HCT116 (cell line): ENCODE measurements around the gene TNFSF8. TPM values are rescaled to one million over a fixed set of nuclear protein-coding genes. Genes with fewer than 3 reads are reported as not detected.
A peak's percentile ranks its signal among the peaks of the same experiment; 100 is the strongest.

Experiments used
- ATAC-seq: fragments of 200-7000 bp; cut with Tn5 transposase; 2 replicates; pipeline ENCODE4 v1.9.1; 2020; ENCODE audit warnings: mild to moderate bottlenecking, moderate library complexity
- BruUV-seq: library from RNA; stranded (reverse); fragments of 400-500 nt; replicated peaks from 2 replicates; lab custom pipeline; 2021; lab: Mats Ljungman, UMichigan
- CTCF ChIA-PET: fragments of 300-600 bp; sonication (Branson Sonifier 250); formaldehyde crosslinking; loops from one replicate; lab custom pipeline; 2021; ENCODE audit warnings: antibody characterized with exemption; lab: Charles Lee
- POLR2A ChIA-PET: fragments of 300-600, 350-600 bp; sonication (Branson Sonifier 250); formaldehyde crosslinking; loops from one replicate; lab custom pipeline; 2021; ENCODE audit warnings: antibody characterized with exemption; lab: Charles Lee
- RAD21 ChIA-PET, 2 experiments: fragments of 300-600 bp; sonication (Branson Sonifier 250); formaldehyde crosslinking; loops; one replicate each; lab custom pipeline; 2023; ENCODE audit warnings: low total read pairs in 2 of 2; ENCODE audit not compliant: uncharacterized antibody in 2 of 2, unreplicated experiment in 2 of 2, low non-redundant PET in 1 of 2; lab: Charles Lee
- DNase-seq: peaks from one replicate; pipeline ENCODE4 v3.0.0-alpha.2; 2010; ENCODE audit warnings: low read depth, low spot score
- H2AFZ ChIP-seq: fragments of 200-600 bp; shearing (Covaris generic), sonication (generic); 2 replicates; pipeline ENCODE4 v1.6.1; 2017; ENCODE audit warnings: low read depth, mixed run types, mixed read lengths, antibody characterized with exemption, low read length; ENCODE audit not compliant: poor library complexity, severe bottlenecking
- H3K27ac ChIP-seq: 2 replicates; pipeline ENCODE4 v1.5.1; 2012; ENCODE audit warnings: low read depth, low read length
- H3K27me3 ChIP-seq: fragments of 200-600 bp; sonication (generic); 2 replicates; pipeline ENCODE4 v1.6.1; 2016; ENCODE audit warnings: mixed run types, low read length, mixed read lengths; ENCODE audit not compliant: insufficient read depth
- H3K36me3 ChIP-seq, 2 experiments: fragments of 200-500 bp in 1 of 2; fragments of 200-600 bp in 1 of 2; sonication (Bioruptor generic) in 1 of 2; sonication (generic) in 1 of 2; 2 replicates each; pipeline versions ENCODE4 v1.5.1 to v1.6.1; 2014 to 2016; ENCODE audit warnings: low read length in 2 of 2, inconsistent platforms in 1 of 2, mixed read lengths in 1 of 2, mixed run types in 1 of 2; ENCODE audit not compliant: insufficient read depth in 2 of 2, control insufficient read depth in 1 of 2
- H3K4me1 ChIP-seq, 2 experiments: fragments of 200-600 bp in 1 of 2; sonication (generic) in 1 of 2; 2 replicates each; pipeline versions ENCODE4 v1.5.1 to v1.6.1; 2012 to 2017; ENCODE audit warnings: low read length in 2 of 2, inconsistent platforms in 1 of 2, mild to moderate bottlenecking in 1 of 2, mixed read lengths in 1 of 2, mixed run types in 1 of 2, moderate library complexity in 1 of 2; ENCODE audit not compliant: insufficient read depth in 2 of 2, control insufficient read depth in 1 of 2
- H3K4me2 ChIP-seq: fragments of 200-600 bp; sonication (generic); 2 replicates; pipeline ENCODE4 v1.6.1; 2017; ENCODE audit warnings: mixed run types, low read length, mixed read lengths
- H3K4me3 ChIP-seq, 2 experiments: fragments of 200-600 bp in 1 of 2; sonication (generic) in 1 of 2; replicated peaks in 1 of 2; 2 replicates each; pipeline ENCODE4 v1.5.1; 2011 to 2016; ENCODE audit warnings: low read length in 2 of 2, control low read depth in 1 of 2, low read depth in 1 of 2, mild to moderate bottlenecking in 1 of 2, mixed read lengths in 1 of 2, mixed run types in 1 of 2
- H3K79me2 ChIP-seq: fragments of 200-600 bp; sonication (generic); 2 replicates; pipeline ENCODE4 v1.6.1; 2017; ENCODE audit warnings: mild to moderate bottlenecking, mixed run types, low read length, moderate library complexity, mixed read lengths; ENCODE audit not compliant: insufficient read depth
- H3K9ac ChIP-seq: fragments of 200-600 bp; sonication (generic); 2 replicates; pipeline ENCODE4 v1.6.1; 2016; ENCODE audit warnings: low read length, mixed read lengths
- H3K9me2 ChIP-seq: fragments of 200-600 bp; sonication (generic), shearing (Covaris generic); 2 replicates; pipeline ENCODE4 v1.6.1; 2017; ENCODE audit warnings: mixed run types, mild to moderate bottlenecking, moderate library complexity; ENCODE audit not compliant: insufficient read depth
- H3K9me3 ChIP-seq, 2 experiments: fragments of 200-500 bp in 1 of 2; fragments of 200-600 bp in 1 of 2; sonication (Bioruptor generic) in 1 of 2; sonication (generic) in 1 of 2; 2 replicates each; pipeline ENCODE4 v1.6.1; 2014 to 2017; ENCODE audit warnings: low read length in 2 of 2, mixed read lengths in 2 of 2, inconsistent platforms in 1 of 2, low read depth in 1 of 2, mild to moderate bottlenecking in 1 of 2, mixed run types in 1 of 2, moderate library complexity in 1 of 2; ENCODE audit not compliant: control insufficient read depth in 1 of 2, insufficient read depth in 1 of 2
- H4K20me1 ChIP-seq: fragments of 200-600 bp; sonication (generic), shearing (Covaris generic); 2 replicates; pipeline ENCODE4 v1.6.1; 2017; ENCODE audit warnings: mixed run types, mild to moderate bottlenecking, moderate library complexity; ENCODE audit not compliant: insufficient read depth
- CBX3 ChIP-seq: IDR thresholded peaks from 2 replicates; pipeline ENCODE4 v1.6.1; 2012; ENCODE audit warnings: low read depth
- CEBPB ChIP-seq: IDR thresholded peaks from 2 replicates; pipeline ENCODE4 v1.6.1; 2012; ENCODE audit warnings: low read depth
- CTCF ChIP-seq, 3 experiments: fragments of 200-600 bp in 1 of 3; sonication (generic) in 1 of 3; IDR thresholded peaks in 2 of 3; conservative IDR thresholded peaks in 1 of 3; 2 replicates each; pipeline ENCODE4 v1.5.1; 2012 to 2017; ENCODE audit warnings: low read depth in 2 of 3, low read length in 2 of 3, antibody characterized with exemption in 1 of 3, borderline replicate concordance in 1 of 3, control low read depth in 1 of 3, mild to moderate bottlenecking in 1 of 3, mixed read lengths in 1 of 3, mixed run types in 1 of 3, moderate library complexity in 1 of 3; ENCODE audit not compliant: insufficient read depth in 1 of 3
- EGR1 ChIP-seq: IDR thresholded peaks from 2 replicates; pipeline ENCODE4 v1.6.1; 2012; ENCODE audit warnings: low read depth
- ELF1 ChIP-seq: IDR thresholded peaks from 2 replicates; pipeline ENCODE4 v1.6.1; 2012; ENCODE audit warnings: low read depth, borderline replicate concordance
- JUND ChIP-seq: IDR thresholded peaks from 2 replicates; pipeline ENCODE4 v1.6.1; 2012
- POLR2A ChIP-seq: IDR thresholded peaks from 2 replicates; pipeline ENCODE4 v1.7.0; 2011; ENCODE audit warnings: borderline replicate concordance; ENCODE audit not compliant: insufficient read depth, insufficient read length; ENCODE audit errors: extremely low read depth
- POLR2AphosphoS5 ChIP-seq: IDR thresholded peaks from 2 replicates; pipeline ENCODE4 v1.6.1; 2011; ENCODE audit warnings: mild to moderate bottlenecking, low read depth, low read length, moderate library complexity
- RAD21 ChIP-seq: IDR thresholded peaks from 2 replicates; pipeline ENCODE4 v1.6.1; 2012; ENCODE audit warnings: low read depth, mild to moderate bottlenecking
- SIN3A ChIP-seq: IDR thresholded peaks from 2 replicates; pipeline ENCODE4 v1.6.1; 2012; ENCODE audit warnings: low read depth
- SP1 ChIP-seq: IDR thresholded peaks from 2 replicates; pipeline ENCODE4 v1.6.1; 2012; ENCODE audit warnings: low read depth
- SRF ChIP-seq: IDR thresholded peaks from 2 replicates; pipeline ENCODE4 v1.6.1; 2012; ENCODE audit warnings: low read depth
- YY1 ChIP-seq: IDR thresholded peaks from 2 replicates; pipeline ENCODE4 v1.6.1; 2011; ENCODE audit warnings: low read length, low read depth, moderate library complexity, mild to moderate bottlenecking; ENCODE audit not compliant: insufficient replicate concordance; ENCODE audit errors: extremely low read depth
- ZFX ChIP-seq: fragments of 450-650 bp; IDR thresholded peaks from 2 replicates; pipeline ENCODE4 v1.6.1; 2017
- ZNF274 ChIP-seq: fragments of 200-500 bp; sonication (Bioruptor generic); IDR thresholded peaks from 2 replicates; pipeline ENCODE4 v1.6.1; 2014; ENCODE audit warnings: mild to moderate bottlenecking, low read depth, low read length, inconsistent platforms
- intact Hi-C: fragments of 100-400 bp; cut with micrococcal nuclease; formaldehyde crosslinking; loops from 2 replicates; pipeline ENCODE4 v1.10.0; 2022
- total RNA-seq: library from RNA; stranded (reverse); gene quantifications from one replicate; pipeline ENCODE4 v1.2.1, GENCODE V29; 2021; ENCODE audit not compliant: unreplicated experiment
- TF ChIP-seq, protein P1 (sequence below): IDR thresholded peaks from 2 replicates; pipeline ENCODE4 v1.6.1; 2012
- TF ChIP-seq, protein P2 (sequence below): IDR thresholded peaks from 2 replicates; pipeline ENCODE4 v1.6.1; 2012; ENCODE audit warnings: low read depth
- TF ChIP-seq, protein P3 (sequence below): IDR thresholded peaks from 2 replicates; pipeline ENCODE4 v1.6.1; 2012

The TNFSF8 gene
- total RNA-seq, 1 experiment from 2014 or later, result not detected

DNA sequence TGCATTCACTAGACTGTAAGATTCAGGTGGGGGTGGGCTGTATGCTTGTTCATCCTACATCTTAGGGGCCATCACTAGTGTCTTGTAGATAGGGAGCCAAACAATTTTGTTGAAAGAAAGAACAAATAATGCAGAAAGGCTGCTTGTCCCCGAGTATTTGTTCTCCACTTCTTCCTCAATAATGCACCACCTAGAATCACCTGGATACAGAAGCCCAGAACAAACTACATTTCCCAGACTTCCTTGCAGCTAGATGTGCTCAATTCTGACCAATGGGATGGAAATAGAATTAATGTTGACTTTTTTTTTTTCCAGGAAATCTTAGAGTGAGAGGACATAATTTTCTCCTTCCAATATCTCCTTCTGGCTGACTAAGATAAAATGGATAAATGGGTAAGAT lies 38.9 kb upstream of the TNFSF8 start:
- DNase-seq (no peak), ATAC-seq (peak; percentile 66)
- H3K36me3 ChIP-seq, result no peaks in the 10 kb centered on the region
- no peaks in the 10 kb centered on the region for H3K79me2 ChIP-seq
- ChIA-PET POLR2A (no interaction called here), CTCF (no interaction called here), RAD21 (no interaction called here)
- H4K20me1 ChIP-seq, result no peaks in the 10 kb centered on the region
- no TSS peak for BruUV-seq
- peak overlapping the region; percentile 77 for H2AFZ ChIP-seq
- TF ChIP-seq ZNF274 (no peak), YY1 (no peak), ELF1 (no peak), SP1 (no peak; the same call in 1 of the 2 replicates), SIN3A (no peak)
- intact Hi-C loops, result no loop called here
- no peak overlapping the region for H3K4me2 ChIP-seq
- H3K4me1 ChIP-seq, result no peaks in the 10 kb centered on the region
- H3K9me2 ChIP-seq, result no peaks in the 10 kb centered on the region
- H3K9ac ChIP-seq, result no peak overlapping the region
- no peaks in the 10 kb centered on the region; the same call in 1 of the 2 replicates for H3K27me3 ChIP-seq
- H3K27ac ChIP-seq, result no peak overlapping the region
- H3K4me3 ChIP-seq, result no peak overlapping the region
- no peaks in the 10 kb centered on the region for H3K9me3 ChIP-seq

DNA sequence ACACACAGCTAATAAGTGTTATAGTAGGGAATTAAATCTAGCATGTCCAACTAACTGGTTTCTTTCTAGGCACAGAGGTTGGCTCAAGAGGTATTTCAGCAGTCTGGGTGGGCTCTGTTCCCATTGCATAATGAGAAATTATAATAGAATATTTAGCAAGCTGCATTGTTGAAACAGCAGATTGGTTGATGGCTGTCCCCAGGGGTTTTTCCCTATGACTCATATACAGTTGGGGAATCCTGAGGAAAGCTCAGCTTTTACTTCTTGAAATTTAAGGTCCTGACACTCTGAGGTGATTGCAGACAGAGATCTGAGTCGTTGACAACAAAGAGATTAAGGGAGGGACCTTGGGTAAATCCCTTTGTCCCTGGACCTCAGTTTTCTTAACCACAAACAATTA lies 38.3 kb upstream of the TNFSF8 start:
- Histone ChIP-seq H4K20me1 (no peaks in the 10 kb centered on the region), H3K4me2 (no peak overlapping the region), H3K27me3 (no peaks in the 10 kb centered on the region; the same call in 1 of the 2 replicates), H3K4me3 (no peak overlapping the region), H2AFZ (no peak overlapping the region), H3K9me2 (no peaks in the 10 kb centered on the region), H3K36me3 (no peaks in the 10 kb centered on the region), H3K4me1 (no peaks in the 10 kb centered on the region), H3K79me2 (no peaks in the 10 kb centered on the region), H3K9me3 (no peaks in the 10 kb centered on the region), H3K9ac (no peak overlapping the region), H3K27ac (no peak overlapping the region)
- RAD21 ChIA-PET, result no interaction called here
- no peak for DNase-seq
- BruUV-seq, result no TSS peak
- POLR2A ChIA-PET, result no interaction called here
- intact Hi-C loops, result no loop called here
- ATAC-seq, result no peak
- CTCF ChIA-PET, result no interaction called here
- TF ChIP-seq, protein P1, sequence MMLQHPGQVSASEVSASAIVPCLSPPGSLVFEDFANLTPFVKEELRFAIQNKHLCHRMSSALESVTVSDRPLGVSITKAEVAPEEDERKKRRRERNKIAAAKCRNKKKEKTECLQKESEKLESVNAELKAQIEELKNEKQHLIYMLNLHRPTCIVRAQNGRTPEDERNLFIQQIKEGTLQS, result no peak
- TF ChIP-seq, protein P2, sequence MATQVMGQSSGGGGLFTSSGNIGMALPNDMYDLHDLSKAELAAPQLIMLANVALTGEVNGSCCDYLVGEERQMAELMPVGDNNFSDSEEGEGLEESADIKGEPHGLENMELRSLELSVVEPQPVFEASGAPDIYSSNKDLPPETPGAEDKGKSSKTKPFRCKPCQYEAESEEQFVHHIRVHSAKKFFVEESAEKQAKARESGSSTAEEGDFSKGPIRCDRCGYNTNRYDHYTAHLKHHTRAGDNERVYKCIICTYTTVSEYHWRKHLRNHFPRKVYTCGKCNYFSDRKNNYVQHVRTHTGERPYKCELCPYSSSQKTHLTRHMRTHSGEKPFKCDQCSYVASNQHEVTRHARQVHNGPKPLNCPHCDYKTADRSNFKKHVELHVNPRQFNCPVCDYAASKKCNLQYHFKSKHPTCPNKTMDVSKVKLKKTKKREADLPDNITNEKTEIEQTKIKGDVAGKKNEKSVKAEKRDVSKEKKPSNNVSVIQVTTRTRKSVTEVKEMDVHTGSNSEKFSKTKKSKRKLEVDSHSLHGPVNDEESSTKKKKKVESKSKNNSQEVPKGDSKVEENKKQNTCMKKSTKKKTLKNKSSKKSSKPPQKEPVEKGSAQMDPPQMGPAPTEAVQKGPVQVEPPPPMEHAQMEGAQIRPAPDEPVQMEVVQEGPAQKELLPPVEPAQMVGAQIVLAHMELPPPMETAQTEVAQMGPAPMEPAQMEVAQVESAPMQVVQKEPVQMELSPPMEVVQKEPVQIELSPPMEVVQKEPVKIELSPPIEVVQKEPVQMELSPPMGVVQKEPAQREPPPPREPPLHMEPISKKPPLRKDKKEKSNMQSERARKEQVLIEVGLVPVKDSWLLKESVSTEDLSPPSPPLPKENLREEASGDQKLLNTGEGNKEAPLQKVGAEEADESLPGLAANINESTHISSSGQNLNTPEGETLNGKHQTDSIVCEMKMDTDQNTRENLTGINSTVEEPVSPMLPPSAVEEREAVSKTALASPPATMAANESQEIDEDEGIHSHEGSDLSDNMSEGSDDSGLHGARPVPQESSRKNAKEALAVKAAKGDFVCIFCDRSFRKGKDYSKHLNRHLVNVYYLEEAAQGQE, result no peak
- no peak for TF ChIP-seq POLR2A
- no peak for TF ChIP-seq CTCF (IDR thresholded peaks at IDR 0.05 in 2 of 3, conservative IDR thresholded peaks at IDR 0.05 in 1 of 3; ENCODE audit: borderline replicate concordance in 1 of 3, insufficient read depth in 1 of 3, low read depth in 2 of 3, low read length in 2 of 3)
- no peak for TF ChIP-seq JUND
- no peak for TF ChIP-seq POLR2AphosphoS5
- no peak for TF ChIP-seq ZFX
- no peak for TF ChIP-seq RAD21
- TF ChIP-seq SIN3A, result no peak
- TF ChIP-seq, protein P3, sequence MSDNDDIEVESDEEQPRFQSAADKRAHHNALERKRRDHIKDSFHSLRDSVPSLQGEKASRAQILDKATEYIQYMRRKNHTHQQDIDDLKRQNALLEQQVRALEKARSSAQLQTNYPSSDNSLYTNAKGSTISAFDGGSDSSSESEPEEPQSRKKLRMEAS, result no peak
- TF ChIP-seq ZNF274, result no peak
- no peak for TF ChIP-seq SRF
- no peak for TF ChIP-seq CBX3
- TF ChIP-seq EGR1, result no peak
- TF ChIP-seq CEBPB, result no peak
